ENCODE measurements around the gene MYBBP1A.

- TF ChIP-seq, protein P1, sequence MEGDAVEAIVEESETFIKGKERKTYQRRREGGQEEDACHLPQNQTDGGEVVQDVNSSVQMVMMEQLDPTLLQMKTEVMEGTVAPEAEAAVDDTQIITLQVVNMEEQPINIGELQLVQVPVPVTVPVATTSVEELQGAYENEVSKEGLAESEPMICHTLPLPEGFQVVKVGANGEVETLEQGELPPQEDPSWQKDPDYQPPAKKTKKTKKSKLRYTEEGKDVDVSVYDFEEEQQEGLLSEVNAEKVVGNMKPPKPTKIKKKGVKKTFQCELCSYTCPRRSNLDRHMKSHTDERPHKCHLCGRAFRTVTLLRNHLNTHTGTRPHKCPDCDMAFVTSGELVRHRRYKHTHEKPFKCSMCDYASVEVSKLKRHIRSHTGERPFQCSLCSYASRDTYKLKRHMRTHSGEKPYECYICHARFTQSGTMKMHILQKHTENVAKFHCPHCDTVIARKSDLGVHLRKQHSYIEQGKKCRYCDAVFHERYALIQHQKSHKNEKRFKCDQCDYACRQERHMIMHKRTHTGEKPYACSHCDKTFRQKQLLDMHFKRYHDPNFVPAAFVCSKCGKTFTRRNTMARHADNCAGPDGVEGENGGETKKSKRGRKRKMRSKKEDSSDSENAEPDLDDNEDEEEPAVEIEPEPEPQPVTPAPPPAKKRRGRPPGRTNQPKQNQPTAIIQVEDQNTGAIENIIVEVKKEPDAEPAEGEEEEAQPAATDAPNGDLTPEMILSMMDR (IDR thresholded peaks at IDR 0.05) = peak; percentile 38 to 71 (median 62)
- TF ChIP-seq POLR2AphosphoS5 (IDR thresholded peaks at IDR 0.05; ENCODE audit: insufficient read depth in 1 of 2, low read depth in 1 of 2) (peak in 1 of 2 donors; percentile 49), POLR2A (IDR thresholded peaks at IDR 0.05) (no peak)
Observed at GRCh38 chr17:4565209-4566141, 10.3 kb upstream of the MYBBP1A start.
